NCI-H2107 treated with DMSO at 0.1 percent for 48 hours (cell line): ENCODE results near the gene OSCAR.

ENCODE experiments used
- DNase-seq: peaks from one replicate; lab custom pipeline; 2025; ENCODE audit not compliant: unreplicated experiment; lab: John Stamatoyannopoulos, UW

The OSCAR gene

DNA sequence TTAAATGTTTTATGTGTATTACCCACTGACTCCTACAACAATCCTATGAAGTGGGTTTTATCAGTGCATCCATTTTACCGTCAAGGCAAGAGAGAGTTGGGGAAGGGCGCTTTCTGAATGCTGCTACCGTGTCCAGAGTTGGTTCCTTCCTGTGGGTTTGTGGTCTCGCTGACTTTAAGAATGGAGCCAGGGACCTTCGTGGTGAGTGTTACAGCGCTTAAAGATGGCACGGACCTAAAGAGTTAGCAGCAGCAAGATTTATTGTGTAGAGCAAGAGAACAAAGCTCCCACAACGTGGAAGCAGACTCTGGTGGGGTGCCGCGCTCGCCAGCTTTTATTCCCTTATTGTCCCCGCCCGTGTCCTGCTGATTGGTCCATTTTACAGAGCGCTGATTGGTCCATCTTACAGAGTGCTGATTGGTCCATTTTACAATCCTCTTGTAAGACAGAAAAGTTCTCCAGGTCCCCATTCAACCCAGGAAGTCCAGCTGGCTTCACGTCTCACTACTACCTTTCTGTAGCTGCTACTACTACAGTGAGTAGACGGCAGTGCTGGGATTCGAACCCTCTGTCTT lies 6.1 kb downstream of the OSCAR start:
- DNase-seq = no peak

DNA sequence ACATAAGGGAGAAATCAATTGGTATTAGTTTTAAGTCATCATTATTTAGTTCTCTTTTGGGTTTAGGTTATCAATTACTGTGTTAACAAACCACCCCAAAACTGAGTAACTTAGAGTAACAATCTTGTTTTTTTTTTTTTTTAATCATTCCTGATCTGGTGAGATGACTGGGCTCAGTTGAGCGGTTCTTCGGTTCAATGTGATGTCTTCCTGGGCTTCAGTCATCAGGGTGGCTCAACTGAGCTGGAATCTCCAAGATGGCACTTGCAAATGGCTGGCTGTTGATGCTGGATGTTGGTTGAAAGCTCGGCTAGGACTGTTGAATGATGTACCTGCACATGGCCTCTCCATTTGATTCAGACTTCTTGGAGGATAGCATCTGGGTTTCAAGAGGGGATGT lies 16.2 kb downstream of the OSCAR start:
- DNase-seq = no peak

DNA sequence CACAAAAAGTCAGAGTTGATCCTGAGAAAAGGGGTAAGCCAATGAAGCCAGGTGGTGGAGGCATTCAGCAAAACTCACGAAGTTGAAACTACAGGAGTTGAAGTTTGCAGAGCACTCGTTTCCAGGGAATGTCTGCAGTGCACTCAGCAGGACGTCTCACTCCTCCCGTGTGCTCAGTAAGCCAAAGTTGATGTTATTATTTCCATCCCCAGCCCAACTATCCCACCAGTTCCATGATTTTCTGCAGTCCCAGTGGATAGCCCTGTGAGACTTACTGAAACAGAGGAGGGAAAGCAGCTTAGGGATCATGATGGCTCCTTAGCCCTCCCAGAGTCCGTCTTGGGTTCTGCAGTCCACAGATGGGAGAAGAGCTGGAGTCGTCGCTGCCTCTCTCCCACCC lies 19.6 kb downstream of the OSCAR start, which contains the start of gene TARM1:
TSS of gene TARM1 (minus strand) at position 334 of the 400 bp plus-strand sequence. CDS start at position 309, 25 bp downstream.
- DNase-seq = no peak

DNA sequence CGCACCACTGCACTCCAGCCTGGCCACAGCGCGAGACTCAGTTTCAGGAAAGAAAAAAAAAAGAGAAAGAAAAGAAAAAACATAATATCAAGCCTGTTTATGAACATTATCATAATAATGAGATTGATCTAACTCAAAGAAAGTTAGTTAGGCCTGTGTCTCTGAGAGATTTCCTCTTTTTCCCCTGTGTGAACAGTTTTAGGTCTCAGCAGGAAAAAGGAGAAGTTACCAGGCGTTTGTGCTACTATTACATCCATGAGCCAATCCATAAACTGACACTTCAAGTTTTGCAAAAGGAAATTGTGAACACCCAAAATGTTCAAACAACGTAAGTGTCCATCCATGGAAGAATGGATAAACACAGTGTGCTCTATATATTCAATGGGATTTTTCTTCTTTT lies 23.3 kb downstream of the OSCAR start:
- no peak for DNase-seq

DNA sequence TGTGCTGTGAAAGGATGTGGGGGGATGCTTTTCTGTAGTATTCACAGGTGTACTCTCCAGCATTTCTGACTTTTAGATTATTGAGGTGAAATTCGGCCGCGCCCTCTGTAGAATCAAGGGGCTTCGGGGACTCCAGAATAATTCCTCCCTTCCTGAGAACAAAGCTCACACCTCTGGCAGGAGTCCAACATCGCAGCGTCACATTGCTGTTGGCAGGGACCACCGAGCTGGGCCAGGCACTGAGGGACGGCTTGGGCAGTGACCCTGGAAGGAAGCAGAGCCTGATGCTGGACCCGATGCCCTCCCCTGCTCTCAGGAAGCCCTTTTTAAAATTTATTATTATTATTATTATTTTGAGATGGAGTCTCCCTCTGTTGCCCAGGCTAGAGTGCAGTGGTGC lies 25.8 kb downstream of the OSCAR start:
- no peak for DNase-seq

DNA sequence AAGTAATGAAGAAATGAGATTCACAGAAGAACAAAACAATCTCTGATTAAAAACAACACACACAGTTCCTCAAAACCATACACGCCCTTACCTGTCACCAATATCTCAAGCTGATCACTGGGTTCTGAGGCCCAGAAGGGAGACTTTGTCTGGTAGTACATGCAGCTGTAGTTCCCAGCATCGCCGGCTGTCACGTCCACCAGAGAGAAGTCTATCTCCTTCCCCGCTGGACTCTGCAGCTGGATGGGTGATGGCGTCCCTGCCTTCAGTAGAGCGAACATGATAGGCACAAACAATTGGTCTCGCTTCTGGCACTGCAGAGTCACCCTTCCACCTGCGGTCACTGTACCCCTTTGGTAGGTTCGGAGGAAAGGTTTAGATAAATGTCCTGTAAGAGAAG lies 26.8 kb downstream of the OSCAR start:
- DNase-seq = no peak

DNA sequence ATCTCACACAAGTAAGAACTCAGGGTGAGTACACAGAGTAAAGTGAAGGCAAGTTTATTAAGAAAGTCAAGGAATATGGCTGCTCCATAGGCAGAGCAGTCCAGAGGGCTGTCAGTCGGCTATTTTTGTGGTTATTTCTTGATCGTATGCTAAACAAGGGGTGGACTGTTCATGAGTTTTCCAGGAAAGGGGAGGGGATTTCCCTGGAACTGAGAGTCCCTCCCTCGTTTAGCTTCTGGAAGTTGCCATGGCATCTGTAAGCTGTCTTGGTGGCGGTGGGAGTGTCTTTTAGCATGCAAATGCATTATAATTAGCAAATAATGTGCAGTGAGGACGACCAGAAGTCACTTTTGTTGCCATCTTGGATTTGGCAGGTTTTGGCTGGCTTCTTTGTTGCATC lies 31.1 kb downstream of the OSCAR start:
- DNase-seq = no peak

DNA sequence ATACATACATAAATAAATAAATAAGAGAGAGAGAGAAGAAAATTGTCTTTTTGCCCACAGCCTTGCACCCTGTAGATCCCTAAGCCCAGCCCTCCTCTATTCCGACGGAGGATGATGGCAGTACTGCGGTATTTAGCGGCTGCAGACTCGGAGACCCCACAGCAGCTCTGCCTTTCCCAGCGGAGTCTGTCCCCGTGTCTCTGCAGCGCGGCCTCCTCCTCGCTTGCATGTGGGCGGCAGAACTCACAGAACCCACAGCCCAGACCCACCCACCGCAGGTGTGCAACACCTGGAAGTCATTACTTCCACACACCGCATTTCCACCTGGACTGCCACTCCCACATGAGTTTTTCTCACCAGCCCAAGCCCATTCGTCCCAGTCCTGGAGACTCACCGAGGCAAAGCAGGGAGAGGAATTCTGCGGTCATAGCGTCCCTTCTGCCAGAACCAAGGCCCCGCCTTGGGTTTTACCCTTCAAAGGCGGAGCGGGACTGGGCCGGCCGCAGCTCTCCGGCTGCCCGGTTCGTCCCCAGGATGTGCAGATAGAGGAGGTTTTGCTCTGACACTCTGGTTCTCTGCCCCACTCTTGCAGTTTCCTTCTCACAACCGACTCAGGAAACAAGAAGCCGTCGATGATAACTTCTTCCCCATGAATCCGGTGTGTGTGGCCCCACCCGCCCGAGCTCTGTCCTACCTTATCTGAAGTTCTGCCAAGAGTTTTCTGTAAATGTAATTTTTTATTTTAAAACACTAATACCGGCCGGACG lies 37.1 kb downstream of the OSCAR start, which contains the start of gene VSTM1:
TSS of gene VSTM1 (minus strand) at position 548 of the 767 bp plus-strand sequence. CDS start at position 428, 120 bp downstream.
- DNase-seq = no peak

DNA sequence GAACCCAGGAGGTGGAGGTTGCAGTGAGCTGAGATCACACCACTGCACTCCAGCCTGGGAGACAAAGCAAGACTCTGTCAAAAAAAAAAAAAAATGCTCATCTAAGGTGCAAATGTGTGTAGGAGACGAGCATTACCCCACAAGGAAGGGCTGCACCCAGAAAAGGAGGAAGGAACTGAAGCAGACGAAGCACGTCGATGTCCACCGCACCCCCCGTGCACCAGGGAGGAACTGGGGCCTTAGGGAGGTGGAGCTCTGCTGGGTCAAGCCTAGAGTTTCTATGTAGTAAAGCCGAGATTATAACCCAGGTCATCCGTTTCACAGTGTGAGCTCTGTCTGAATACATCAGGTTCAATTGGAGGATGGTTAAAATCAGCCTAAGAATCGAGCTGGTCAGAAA lies 38.0 kb downstream of the OSCAR start:
- DNase-seq = no peak

DNA sequence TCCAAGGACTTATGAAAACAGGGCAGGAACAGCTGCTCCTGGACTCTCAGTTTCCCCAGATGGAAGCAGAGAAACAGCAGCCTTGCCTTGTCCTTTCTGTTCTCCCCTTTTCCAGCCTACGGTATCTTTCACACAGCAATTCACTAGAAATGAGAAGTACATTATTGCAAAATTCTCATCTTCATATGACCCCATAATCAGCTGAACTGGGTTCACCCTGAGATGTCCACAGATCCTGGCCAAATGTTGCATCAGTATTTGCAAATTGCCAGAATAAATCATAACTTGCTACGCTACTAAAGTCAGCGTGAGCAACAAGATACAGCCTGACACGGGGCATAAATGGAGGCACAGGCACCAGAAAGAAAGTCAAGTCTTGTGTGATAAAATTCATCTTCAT lies 53.0 kb downstream of the OSCAR start:
- DNase-seq = no peak

DNA sequence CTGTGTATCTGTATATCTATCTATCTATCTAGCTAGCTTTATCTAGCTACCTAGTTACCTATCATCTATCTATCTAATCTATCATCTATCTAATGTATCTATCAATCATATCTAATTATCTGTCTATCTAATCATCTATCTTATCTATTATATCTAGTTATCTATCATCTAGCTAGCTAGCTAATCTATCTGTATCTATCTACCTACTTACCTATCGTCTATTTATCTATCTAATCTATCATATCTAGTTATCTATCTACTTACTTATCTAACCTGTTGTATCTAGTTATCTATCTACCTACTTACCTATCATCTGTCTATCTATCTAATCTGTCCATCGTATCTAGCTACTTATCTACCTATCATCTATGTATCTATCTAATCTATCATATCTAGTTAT lies 54.8 kb downstream of the OSCAR start:
- DNase-seq = no peak
